Measurements from ENCODE around the gene XPNPEP2.

DNA sequence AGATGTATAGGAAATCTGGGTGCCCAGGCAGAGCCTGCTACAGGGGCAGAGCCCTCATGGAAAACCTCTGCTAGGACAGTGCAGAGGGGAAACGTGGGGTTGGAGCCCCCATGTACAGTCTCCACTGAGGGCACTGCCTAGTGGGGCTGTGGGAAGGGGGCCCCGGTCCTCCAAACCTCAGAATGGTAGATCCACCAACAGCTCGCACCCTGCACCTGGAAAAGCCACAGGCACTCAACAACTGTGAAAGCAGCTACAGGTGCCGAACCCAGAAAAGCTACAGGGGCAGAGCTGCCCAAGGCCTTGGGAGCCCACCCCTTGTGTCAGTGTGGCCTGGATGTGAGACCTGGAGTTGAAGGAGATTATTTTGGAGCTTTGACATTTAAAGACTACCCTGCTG lies 5.4 kb upstream of the XPNPEP2 start:
- TF ChIP-seq, protein P1, sequence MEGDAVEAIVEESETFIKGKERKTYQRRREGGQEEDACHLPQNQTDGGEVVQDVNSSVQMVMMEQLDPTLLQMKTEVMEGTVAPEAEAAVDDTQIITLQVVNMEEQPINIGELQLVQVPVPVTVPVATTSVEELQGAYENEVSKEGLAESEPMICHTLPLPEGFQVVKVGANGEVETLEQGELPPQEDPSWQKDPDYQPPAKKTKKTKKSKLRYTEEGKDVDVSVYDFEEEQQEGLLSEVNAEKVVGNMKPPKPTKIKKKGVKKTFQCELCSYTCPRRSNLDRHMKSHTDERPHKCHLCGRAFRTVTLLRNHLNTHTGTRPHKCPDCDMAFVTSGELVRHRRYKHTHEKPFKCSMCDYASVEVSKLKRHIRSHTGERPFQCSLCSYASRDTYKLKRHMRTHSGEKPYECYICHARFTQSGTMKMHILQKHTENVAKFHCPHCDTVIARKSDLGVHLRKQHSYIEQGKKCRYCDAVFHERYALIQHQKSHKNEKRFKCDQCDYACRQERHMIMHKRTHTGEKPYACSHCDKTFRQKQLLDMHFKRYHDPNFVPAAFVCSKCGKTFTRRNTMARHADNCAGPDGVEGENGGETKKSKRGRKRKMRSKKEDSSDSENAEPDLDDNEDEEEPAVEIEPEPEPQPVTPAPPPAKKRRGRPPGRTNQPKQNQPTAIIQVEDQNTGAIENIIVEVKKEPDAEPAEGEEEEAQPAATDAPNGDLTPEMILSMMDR (IDR thresholded peaks at IDR 0.05; ENCODE audit: borderline replicate concordance, extremely low read depth, low read length, poor library complexity, severe bottlenecking): no peak
- TF ChIP-seq EZH2 (IDR thresholded peaks at IDR 0.05; ENCODE audit: borderline replicate concordance, low read depth, low read length, severe bottlenecking): no peak

Measured in DND-41 (cell line).